Neural progenitor cell (in vitro differentiated cells): ENCODE data around the gene CNPY4. TPM values are rescaled to one million over a fixed set of nuclear protein-coding genes. Genes with fewer than 3 reads are reported as not detected.

ENCODE experiments used
- DNase-seq: peaks from one replicate; pipeline ENCODE4 v3.0.0-alpha.2; 2016; ENCODE audit warnings: low spot score
- H2AFZ ChIP-seq: fragments of 200-600 bp; sonication (generic); replicated peaks from 2 replicates; pipeline ENCODE4 v1.6.1; 2016; ENCODE audit warnings: antibody characterized with exemption
- H3F3A ChIP-seq: fragments of 200-600 bp; sonication (generic); 2 replicates; pipeline ENCODE4 v1.6.1; 2016; ENCODE audit warnings: antibody characterized with exemption, low read depth
- H3K27ac ChIP-seq: fragments of 200-600 bp; sonication (generic); 2 replicates; pipeline ENCODE4 v1.5.1; 2016; ENCODE audit warnings: mild to moderate bottlenecking
- H3K27me3 ChIP-seq: fragments of 200-600 bp; sonication (generic); 2 replicates; pipeline ENCODE4 v1.6.1; 2016; ENCODE audit warnings: mild to moderate bottlenecking, moderate library complexity
- H3K36me3 ChIP-seq: fragments of 200-600 bp; sonication (generic); 2 replicates; pipeline ENCODE4 v1.5.1; 2016
- H3K4me1 ChIP-seq: fragments of 200-600 bp; sonication (generic); 2 replicates; pipeline ENCODE4 v1.6.1; 2016; ENCODE audit warnings: mixed run types
- H3K4me2 ChIP-seq: fragments of 200-600 bp; sonication (generic); 2 replicates; pipeline ENCODE4 v1.6.1; 2016
- H3K4me3 ChIP-seq: fragments of 200-600 bp; sonication (generic); 2 replicates; pipeline ENCODE4 v1.5.1; 2016
- H3K79me2 ChIP-seq: fragments of 200-600 bp; sonication (generic); 2 replicates; pipeline ENCODE4 v1.6.1; 2016; ENCODE audit warnings: low read depth
- H3K9ac ChIP-seq: fragments of 200-600 bp; sonication (generic); 2 replicates; pipeline ENCODE4 v1.6.1; 2016
- H3K9me3 ChIP-seq: fragments of 200-600 bp; sonication (generic); 2 replicates; pipeline ENCODE4 v1.5.1; 2016; ENCODE audit warnings: low read depth
- H4K20me1 ChIP-seq: fragments of 200-600 bp; sonication (generic); 2 replicates; pipeline ENCODE4 v1.6.1; 2016; ENCODE audit warnings: low read depth
- H3K27ac Mint-ChIP-seq: 3 replicates; pipeline ENCODE4 v1.8.0; 2021; ENCODE audit warnings: mixed read lengths
- H3K27me3 Mint-ChIP-seq: 2 replicates; pipeline ENCODE4 v1.8.0; 2022; ENCODE audit warnings: low read depth, mild to moderate bottlenecking, inconsistent platforms, moderate library complexity, mixed read lengths; ENCODE audit not compliant: insufficient read depth
- H3K36me3 Mint-ChIP-seq: 3 replicates; pipeline ENCODE4 v1.8.0; 2021; ENCODE audit warnings: mixed read lengths
- H3K4me1 Mint-ChIP-seq: 3 replicates; pipeline ENCODE4 v1.8.0; 2021; ENCODE audit warnings: mixed read lengths
- H3K4me3 Mint-ChIP-seq: 3 replicates; pipeline ENCODE4 v1.8.0; 2021; ENCODE audit warnings: mild to moderate bottlenecking, moderate library complexity, mixed read lengths
- H3K9me3 Mint-ChIP-seq: 3 replicates; pipeline ENCODE4 v1.8.0; 2020; ENCODE audit warnings: mixed read lengths
- EZH2 ChIP-seq: fragments of 200-600 bp; sonication (generic); IDR thresholded peaks from 2 replicates; pipeline ENCODE4 v1.6.1; 2017; ENCODE audit warnings: antibody characterized with exemption, mild to moderate bottlenecking, moderate library complexity
- EZH2phosphoT487 ChIP-seq: fragments of 200-600 bp; sonication (generic); IDR thresholded peaks from 2 replicates; pipeline ENCODE4 v1.6.1; 2017; ENCODE audit warnings: antibody characterized with exemption
- total RNA-seq: library from RNA; depleted of rRNA; stranded (reverse); fragments of >200 nt; gene quantifications from 2 replicates; pipeline ENCODE4 v1.2.3, GENCODE V29; 2015; ENCODE audit warnings: low replicate concordance
- TF ChIP-seq, protein P1 (sequence below): fragments of 200-600 bp; sonication (generic); IDR thresholded peaks from 2 replicates; pipeline ENCODE4 v1.5.1; 2017; ENCODE audit warnings: antibody characterized with exemption, mild to moderate bottlenecking

CNPY4 gene
- total RNA-seq, 1 donor from 2014 or later: 25.8 TPM

DNA sequence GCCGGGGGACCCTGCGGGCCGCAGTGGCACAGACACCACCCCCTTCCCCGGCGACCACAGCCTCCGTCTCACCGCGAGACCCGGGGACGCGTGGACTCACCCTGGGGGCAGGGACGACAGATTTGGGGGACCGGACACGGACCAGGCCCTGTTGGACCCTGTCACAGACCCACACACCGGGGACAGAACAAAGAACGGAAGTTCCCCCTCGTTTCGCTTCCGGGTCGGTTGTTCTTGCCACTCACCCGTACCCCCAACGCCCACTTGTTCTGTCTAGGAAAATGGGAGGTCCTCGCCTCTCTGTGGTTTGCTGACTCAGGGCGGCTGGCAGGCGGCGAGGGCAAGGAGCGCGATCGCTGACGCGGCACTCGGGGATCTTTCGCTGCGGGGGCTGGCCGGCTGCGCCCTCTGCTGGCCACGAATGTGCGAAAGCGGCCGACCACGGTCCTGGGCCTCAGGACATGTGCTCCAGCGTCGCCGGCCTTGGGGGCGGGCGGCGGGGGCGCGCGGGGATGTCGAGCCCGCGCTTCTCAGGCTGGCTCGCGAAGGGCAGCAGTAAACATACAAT is 37.8 kb upstream of the CNPY4 start, which contains the start of gene ZNF3:
TSS of gene ZNF3 (minus strand) at position 189 of the 568 bp plus-strand sequence. CDS start 4,366 bp downstream, outside the sequence.
- Histone ChIP-seq H3K4me1 (peaks cover 8% of the 10 kb centered on the region), H3K9me3 (peaks cover 4% of the 10 kb centered on the region), H3F3A (peaks cover 16% of the 10 kb centered on the region), H3K27me3 (no peaks in the 10 kb centered on the region), H4K20me1 (peaks cover 9% of the 10 kb centered on the region), H3K4me2 (peak within 1 kb of the TSS; percentile 90), H3K36me3 (peaks cover 21% of the 10 kb centered on the region), H3K79me2 (peaks cover 50% of the 10 kb centered on the region), H3K9ac (peak within 1 kb of the TSS; percentile 99), H2AFZ (peak within 1 kb of the TSS; percentile 38), H3K27ac (peak within 1 kb of the TSS; percentile 91), H3K4me3 (peak within 1 kb of the TSS; percentile 97)
- peaks cover 22% of the 10 kb centered on the region for H3K27me3 Mint-ChIP-seq
- H3K36me3 Mint-ChIP-seq: peaks cover 32% of the 10 kb centered on the region
- peak within 1 kb of the TSS; percentile 97 for H3K4me3 Mint-ChIP-seq
- H3K4me1 Mint-ChIP-seq: peaks cover 14% of the 10 kb centered on the region
- TF ChIP-seq EZH2phosphoT487 (no peak), EZH2 (no peak)
- TF ChIP-seq, protein P1, sequence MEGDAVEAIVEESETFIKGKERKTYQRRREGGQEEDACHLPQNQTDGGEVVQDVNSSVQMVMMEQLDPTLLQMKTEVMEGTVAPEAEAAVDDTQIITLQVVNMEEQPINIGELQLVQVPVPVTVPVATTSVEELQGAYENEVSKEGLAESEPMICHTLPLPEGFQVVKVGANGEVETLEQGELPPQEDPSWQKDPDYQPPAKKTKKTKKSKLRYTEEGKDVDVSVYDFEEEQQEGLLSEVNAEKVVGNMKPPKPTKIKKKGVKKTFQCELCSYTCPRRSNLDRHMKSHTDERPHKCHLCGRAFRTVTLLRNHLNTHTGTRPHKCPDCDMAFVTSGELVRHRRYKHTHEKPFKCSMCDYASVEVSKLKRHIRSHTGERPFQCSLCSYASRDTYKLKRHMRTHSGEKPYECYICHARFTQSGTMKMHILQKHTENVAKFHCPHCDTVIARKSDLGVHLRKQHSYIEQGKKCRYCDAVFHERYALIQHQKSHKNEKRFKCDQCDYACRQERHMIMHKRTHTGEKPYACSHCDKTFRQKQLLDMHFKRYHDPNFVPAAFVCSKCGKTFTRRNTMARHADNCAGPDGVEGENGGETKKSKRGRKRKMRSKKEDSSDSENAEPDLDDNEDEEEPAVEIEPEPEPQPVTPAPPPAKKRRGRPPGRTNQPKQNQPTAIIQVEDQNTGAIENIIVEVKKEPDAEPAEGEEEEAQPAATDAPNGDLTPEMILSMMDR: peak; percentile 94
- H3K9me3 Mint-ChIP-seq: peaks cover 27% of the 10 kb centered on the region
- peak within 1 kb of the TSS; percentile 98 for H3K27ac Mint-ChIP-seq
- peak; percentile 98 for DNase-seq

DNA sequence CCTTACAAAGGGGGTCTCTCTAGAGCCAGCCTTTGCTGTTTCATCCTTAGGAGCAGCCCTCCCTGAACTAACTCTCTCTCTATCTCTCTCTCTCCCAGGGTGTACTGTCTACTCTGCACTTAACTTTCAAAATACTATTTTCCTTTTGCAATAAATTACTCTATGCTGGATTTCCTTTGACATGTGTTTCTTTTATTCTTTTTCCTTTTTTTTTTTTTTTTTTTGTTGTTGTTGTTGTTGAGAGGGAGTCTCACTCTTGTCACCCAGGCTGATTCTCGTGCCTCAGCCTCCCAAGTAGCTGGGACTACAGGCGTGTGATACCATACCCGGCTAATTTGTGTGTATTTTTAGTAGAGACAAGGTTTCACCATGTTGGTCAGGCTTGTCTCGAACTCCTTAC is 36.5 kb upstream of the CNPY4 start:
- Histone ChIP-seq H3K9ac (no peak overlapping the region), H3K4me1 (peaks cover 8% of the 10 kb centered on the region), H3K9me3 (no peaks in the 10 kb centered on the region), H3F3A (peaks cover 22% of the 10 kb centered on the region), H2AFZ (no peak overlapping the region), H4K20me1 (peaks cover 9% of the 10 kb centered on the region), H3K27ac (no peak overlapping the region), H3K79me2 (peaks cover 36% of the 10 kb centered on the region), H3K27me3 (no peaks in the 10 kb centered on the region), H3K4me3 (peak overlapping the region; percentile 39), H3K4me2 (peak overlapping the region; percentile 73), H3K36me3 (peaks cover 8% of the 10 kb centered on the region)
- Mint-ChIP-seq H3K4me3 (peak overlapping the region; percentile 97), H3K36me3 (peaks cover 23% of the 10 kb centered on the region), H3K9me3 (peaks cover 20% of the 10 kb centered on the region), H3K27me3 (peaks cover 13% of the 10 kb centered on the region), H3K27ac (peak overlapping the region; percentile 85), H3K4me1 (peaks cover 17% of the 10 kb centered on the region)
- TF ChIP-seq, protein P1: no peak
- no peak for TF ChIP-seq EZH2phosphoT487
- TF ChIP-seq EZH2: no peak
- no peak for DNase-seq

DNA sequence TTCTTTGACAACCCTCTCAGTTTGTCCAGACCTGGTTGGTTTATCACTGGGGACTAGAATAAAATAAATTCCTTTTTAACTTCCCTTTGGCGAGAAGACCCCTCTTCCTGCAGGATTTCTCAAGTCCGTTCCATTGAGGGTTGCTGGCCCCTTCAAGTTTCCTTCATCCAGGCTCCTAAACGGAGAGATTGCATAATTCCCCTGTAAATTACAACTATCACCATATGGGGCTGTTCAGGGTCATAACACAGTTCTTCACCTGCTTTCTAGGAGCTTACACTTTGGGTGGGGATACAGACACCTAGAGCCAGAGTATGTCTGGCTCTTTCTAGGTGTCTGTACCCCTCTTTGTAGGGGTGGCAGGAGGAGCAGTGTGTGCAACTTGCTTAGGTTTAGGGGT is 33.9 kb upstream of the CNPY4 start:
- Mint-ChIP-seq H3K4me3 (no peak overlapping the region), H3K9me3 (peaks cover 5% of the 10 kb centered on the region), H3K27me3 (peaks cover 8% of the 10 kb centered on the region), H3K27ac (peak overlapping the region; percentile 37), H3K4me1 (peaks cover 26% of the 10 kb centered on the region), H3K36me3 (peaks cover 10% of the 10 kb centered on the region)
- no peak overlapping the region for H3K4me2 ChIP-seq
- H2AFZ ChIP-seq: no peak overlapping the region
- no peak for DNase-seq
- peaks cover 44% of the 10 kb centered on the region for H3F3A ChIP-seq
- H3K27me3 ChIP-seq: no peaks in the 10 kb centered on the region
- no peak for TF ChIP-seq EZH2
- no peak for TF ChIP-seq EZH2phosphoT487
- TF ChIP-seq, protein P1: no peak
- H3K9ac ChIP-seq: no peak overlapping the region
- peaks cover 25% of the 10 kb centered on the region for H3K79me2 ChIP-seq
- no peak overlapping the region for H3K4me3 ChIP-seq
- peaks cover 3% of the 10 kb centered on the region for H3K4me1 ChIP-seq
- no peak overlapping the region for H3K27ac ChIP-seq
- H4K20me1 ChIP-seq: peaks cover under 1% of the 10 kb centered on the region
- H3K9me3 ChIP-seq: no peaks in the 10 kb centered on the region
- H3K36me3 ChIP-seq: no peaks in the 10 kb centered on the region
